ENCODE measurements around the gene INPP5E.

- TF ChIP-seq POLR2A (IDR thresholded peaks at IDR 0.05) = no peak
- TF ChIP-seq, protein P1, sequence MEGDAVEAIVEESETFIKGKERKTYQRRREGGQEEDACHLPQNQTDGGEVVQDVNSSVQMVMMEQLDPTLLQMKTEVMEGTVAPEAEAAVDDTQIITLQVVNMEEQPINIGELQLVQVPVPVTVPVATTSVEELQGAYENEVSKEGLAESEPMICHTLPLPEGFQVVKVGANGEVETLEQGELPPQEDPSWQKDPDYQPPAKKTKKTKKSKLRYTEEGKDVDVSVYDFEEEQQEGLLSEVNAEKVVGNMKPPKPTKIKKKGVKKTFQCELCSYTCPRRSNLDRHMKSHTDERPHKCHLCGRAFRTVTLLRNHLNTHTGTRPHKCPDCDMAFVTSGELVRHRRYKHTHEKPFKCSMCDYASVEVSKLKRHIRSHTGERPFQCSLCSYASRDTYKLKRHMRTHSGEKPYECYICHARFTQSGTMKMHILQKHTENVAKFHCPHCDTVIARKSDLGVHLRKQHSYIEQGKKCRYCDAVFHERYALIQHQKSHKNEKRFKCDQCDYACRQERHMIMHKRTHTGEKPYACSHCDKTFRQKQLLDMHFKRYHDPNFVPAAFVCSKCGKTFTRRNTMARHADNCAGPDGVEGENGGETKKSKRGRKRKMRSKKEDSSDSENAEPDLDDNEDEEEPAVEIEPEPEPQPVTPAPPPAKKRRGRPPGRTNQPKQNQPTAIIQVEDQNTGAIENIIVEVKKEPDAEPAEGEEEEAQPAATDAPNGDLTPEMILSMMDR (IDR thresholded peaks at IDR 0.05) = no peak
These were observed 17.7 kb upstream of the INPP5E start for GRCh38 chr9:136457326-136457725.
